Vagina (tissue), 2 donors: ENCODE data around the gene ZNF23.

ENCODE experiments used
- POLR2A ChIP-seq, 2 donors: fragments of 450-650 bp; IDR thresholded peaks; one replicate each; pipeline ENCODE4 v1.6.1; 2017; ENCODE audit warnings: antibody characterized with exemption in 2 of 2, mild to moderate bottlenecking in 2 of 2, moderate library complexity in 2 of 2
- TF ChIP-seq, protein P1 (sequence below), 3 experiments: fragments of 450-650 bp in 2 of 3; fragments of 200-600 bp in 1 of 3; sonication (generic) in 1 of 3; IDR thresholded peaks; one replicate each; pipeline ENCODE4 v1.5.1; 2017 to 2019; ENCODE audit warnings: antibody characterized with exemption in 3 of 3, mild to moderate bottlenecking in 2 of 3, moderate library complexity in 2 of 3

DNA sequence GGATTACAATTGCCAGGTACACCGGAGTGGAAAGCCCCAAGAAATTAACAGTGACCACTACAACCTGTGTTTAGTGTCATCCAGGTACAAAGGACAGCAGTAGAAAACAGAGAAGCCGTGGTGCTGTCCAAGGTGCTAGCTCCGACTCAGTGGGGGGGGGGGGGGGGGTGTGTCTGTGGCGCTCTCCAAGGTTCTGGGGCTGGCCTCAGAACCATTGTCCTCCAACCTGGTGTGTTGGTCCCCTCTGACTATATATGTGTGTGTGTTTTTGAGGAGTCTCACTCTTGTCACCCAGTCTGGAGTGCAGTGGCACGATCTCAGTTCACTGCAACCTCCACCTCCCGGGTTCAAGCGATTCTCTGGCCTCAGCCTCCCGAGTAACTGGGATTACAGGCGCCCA lies 5.8 kb upstream of the ZNF23 start:
- no peak for TF ChIP-seq POLR2A (IDR thresholded peaks at IDR 0.05)
- TF ChIP-seq, protein P1, sequence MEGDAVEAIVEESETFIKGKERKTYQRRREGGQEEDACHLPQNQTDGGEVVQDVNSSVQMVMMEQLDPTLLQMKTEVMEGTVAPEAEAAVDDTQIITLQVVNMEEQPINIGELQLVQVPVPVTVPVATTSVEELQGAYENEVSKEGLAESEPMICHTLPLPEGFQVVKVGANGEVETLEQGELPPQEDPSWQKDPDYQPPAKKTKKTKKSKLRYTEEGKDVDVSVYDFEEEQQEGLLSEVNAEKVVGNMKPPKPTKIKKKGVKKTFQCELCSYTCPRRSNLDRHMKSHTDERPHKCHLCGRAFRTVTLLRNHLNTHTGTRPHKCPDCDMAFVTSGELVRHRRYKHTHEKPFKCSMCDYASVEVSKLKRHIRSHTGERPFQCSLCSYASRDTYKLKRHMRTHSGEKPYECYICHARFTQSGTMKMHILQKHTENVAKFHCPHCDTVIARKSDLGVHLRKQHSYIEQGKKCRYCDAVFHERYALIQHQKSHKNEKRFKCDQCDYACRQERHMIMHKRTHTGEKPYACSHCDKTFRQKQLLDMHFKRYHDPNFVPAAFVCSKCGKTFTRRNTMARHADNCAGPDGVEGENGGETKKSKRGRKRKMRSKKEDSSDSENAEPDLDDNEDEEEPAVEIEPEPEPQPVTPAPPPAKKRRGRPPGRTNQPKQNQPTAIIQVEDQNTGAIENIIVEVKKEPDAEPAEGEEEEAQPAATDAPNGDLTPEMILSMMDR (IDR thresholded peaks at IDR 0.05), result no peak
